OCI-LY3 (cell line): ENCODE measurements around the gene SLC25A42.

Experiments
- CTCF ChIP-seq: fragments of 200-600, 300-600 bp; sonication (generic); IDR thresholded peaks from 2 replicates; pipeline ENCODE4 v1.5.1; 2014; ENCODE audit warnings: antibody characterized with exemption, low read length, low read depth
- EZH2phosphoT487 ChIP-seq: fragments of 200-600 bp; shearing (Covaris generic); IDR thresholded peaks from 2 replicates; pipeline ENCODE4 v1.6.1; 2018; ENCODE audit warnings: antibody characterized with exemption, mixed run types, low read depth

- TF ChIP-seq CTCF (no peak), EZH2phosphoT487 (no peak)
Measured at GRCh38 chr19:19152668-19153384, 89.0 kb downstream of the SLC25A42 start.
